GM12873 (cell line): ENCODE results near the gene PRR7.

Experiments used
- CTCF ChIP-seq: IDR thresholded peaks from 2 replicates; pipeline ENCODE4 v1.5.1; 2012; ENCODE audit warnings: low read depth, mild to moderate bottlenecking, moderate library complexity, low read length, control low read depth; ENCODE audit not compliant: insufficient read depth; ENCODE audit errors: missing control alignments

Gene PRR7

GRCh38 chr5:177419046-177419445 is 27.6 kb upstream of the PRR7 start:
- no peak for TF ChIP-seq CTCF

GRCh38 chr5:177421062-177421798 is 25.4 kb upstream of the PRR7 start:
- TF ChIP-seq CTCF, result no peak

GRCh38 chr5:177423671-177424070 is 22.9 kb upstream of the PRR7 start:
- TF ChIP-seq CTCF, result no peak

GRCh38 chr5:177425196-177425800 is 21.3 kb upstream of the PRR7 start:
- no peak for TF ChIP-seq CTCF

GRCh38 chr5:177425801-177426565 is 20.6 kb upstream of the PRR7 start:
- TF ChIP-seq CTCF, result no peak

- TF ChIP-seq CTCF, result no peak
These were observed 19.9 kb upstream of the PRR7 start, which contains the start of gene GRK6 for GRCh38 chr5:177426566-177427210. Gene GRK6, plus strand, starts transcription at chr5:177426676. Its CDS starts 170 bp downstream, at chr5:177426846.
